Measurements from ENCODE around the gene TMEM37. TPM values are rescaled to one million over a fixed set of nuclear protein-coding genes. Genes with fewer than 3 reads are reported as not detected.
A peak's percentile ranks its signal among the peaks of the same experiment; 100 is the strongest.

TMEM37 gene
- total RNA-seq, 1 donor from 2014 or later = 11.4 TPM

- Mint-ChIP-seq H3K27me3 (ENCODE audit: unreplicated experiment) (peaks cover 15% of the 10 kb centered on the region), H3K27ac (ENCODE audit: unreplicated experiment) (no peak overlapping the region), H3K4me1 (ENCODE audit: unreplicated experiment) (peaks cover 39% of the 10 kb centered on the region), H3K36me3 (ENCODE audit: low read depth, unreplicated experiment) (peaks cover 12% of the 10 kb centered on the region), H3K9me3 (ENCODE audit: unreplicated experiment) (no peaks in the 10 kb centered on the region), H3K4me3 (ENCODE audit: unreplicated experiment) (peak overlapping the region; percentile 90)
- no peak for TF ChIP-seq CTCF (IDR thresholded peaks at IDR 0.05; ENCODE audit: unreplicated experiment)
- no peak for DNase-seq (ENCODE audit: low spot score)
These were observed 2.1 kb downstream of the TMEM37 start for GRCh38 chr2:119433636-119434327.

GRCh38 chr2:119434664-119435063 is 3.0 kb downstream of the TMEM37 start:
- H3K27ac Mint-ChIP-seq (ENCODE audit: unreplicated experiment) = no peak overlapping the region

GRCh38 chr2:119435081-119435952 is 3.7 kb downstream of the TMEM37 start:
- DNase-seq (ENCODE audit: low spot score) = no peak
- no peak for TF ChIP-seq CTCF (IDR thresholded peaks at IDR 0.05; ENCODE audit: unreplicated experiment)
- Mint-ChIP-seq H3K9me3 (ENCODE audit: unreplicated experiment) (no peaks in the 10 kb centered on the region), H3K27ac (ENCODE audit: unreplicated experiment) (no peak overlapping the region), H3K36me3 (ENCODE audit: low read depth, unreplicated experiment) (peaks cover 12% of the 10 kb centered on the region), H3K27me3 (ENCODE audit: unreplicated experiment) (peaks cover 12% of the 10 kb centered on the region), H3K4me1 (ENCODE audit: unreplicated experiment) (peaks cover 25% of the 10 kb centered on the region), H3K4me3 (ENCODE audit: unreplicated experiment) (no peak overlapping the region)

More at GRCh38 chr2:119434664-119435063, 3.0 kb downstream of the TMEM37 start:
- H3K36me3 Mint-ChIP-seq (ENCODE audit: low read depth, unreplicated experiment) = peaks cover 12% of the 10 kb centered on the region
- no peaks in the 10 kb centered on the region for H3K9me3 Mint-ChIP-seq (ENCODE audit: unreplicated experiment)
- no peak for TF ChIP-seq CTCF (IDR thresholded peaks at IDR 0.05; ENCODE audit: unreplicated experiment)
- no peak for DNase-seq (ENCODE audit: low spot score)
- H3K4me3 Mint-ChIP-seq (ENCODE audit: unreplicated experiment) = no peak overlapping the region
- H3K27me3 Mint-ChIP-seq (ENCODE audit: unreplicated experiment) = peaks cover 12% of the 10 kb centered on the region
- H3K4me1 Mint-ChIP-seq (ENCODE audit: unreplicated experiment) = peaks cover 30% of the 10 kb centered on the region

- no peak for TF ChIP-seq CTCF (IDR thresholded peaks at IDR 0.05; ENCODE audit: unreplicated experiment)
- no peak for DNase-seq (ENCODE audit: low spot score)
- H3K9me3 Mint-ChIP-seq (ENCODE audit: unreplicated experiment) = no peaks in the 10 kb centered on the region
These were observed 4.3 kb downstream of the TMEM37 start for GRCh38 chr2:119435953-119436297.

More at GRCh38 chr2:119435953-119436297, 4.3 kb downstream of the TMEM37 start:
- H3K4me3 Mint-ChIP-seq (ENCODE audit: unreplicated experiment) = no peak overlapping the region
- H3K4me1 Mint-ChIP-seq (ENCODE audit: unreplicated experiment) = peaks cover 23% of the 10 kb centered on the region
- no peak overlapping the region for H3K27ac Mint-ChIP-seq (ENCODE audit: unreplicated experiment)
- peaks cover 12% of the 10 kb centered on the region for H3K36me3 Mint-ChIP-seq (ENCODE audit: low read depth, unreplicated experiment)
- H3K27me3 Mint-ChIP-seq (ENCODE audit: unreplicated experiment) = peaks cover 12% of the 10 kb centered on the region

All from endothelial cell (in vitro differentiated cells).